H9 (cell line): ENCODE measurements around the gene HHAT. TPM values are rescaled to one million over a fixed set of nuclear protein-coding genes. Genes with fewer than 3 reads are reported as not detected.

Source experiments
- DNase-seq: peaks from one replicate; pipeline ENCODE4 v3.0.0-alpha.2; 2017
- H2AFZ ChIP-seq: one replicate; pipeline ENCODE4 v1.6.1; 2013; ENCODE audit warnings: mild to moderate bottlenecking, low read length, control low read depth, moderate library complexity
- H2AK5ac ChIP-seq: 2 replicates; pipeline ENCODE4 v1.6.1; 2013; ENCODE audit warnings: low read length, control low read depth, mixed read lengths; ENCODE audit not compliant: insufficient read length
- H2BK120ac ChIP-seq: one replicate; pipeline ENCODE4 v1.6.1; 2013; ENCODE audit warnings: low read depth, mild to moderate bottlenecking, low read length, control low read depth, inconsistent platforms; ENCODE audit not compliant: poor library complexity, severe bottlenecking
- H2BK12ac ChIP-seq: 2 replicates; pipeline ENCODE4 v1.6.1; 2013; ENCODE audit warnings: low read length, control low read depth, mixed read lengths, low read depth; ENCODE audit not compliant: insufficient read length
- H2BK15ac ChIP-seq: 2 replicates; pipeline ENCODE4 v1.6.1; 2013; ENCODE audit warnings: low read depth, low read length, control low read depth
- H2BK20ac ChIP-seq: one replicate; pipeline ENCODE4 v1.6.1; 2013; ENCODE audit warnings: low read depth, mild to moderate bottlenecking, low read length, control low read depth, inconsistent platforms; ENCODE audit not compliant: poor library complexity, severe bottlenecking
- H2BK5ac ChIP-seq: 2 replicates; pipeline ENCODE4 v1.6.1; 2013; ENCODE audit warnings: low read length, control low read depth, mixed read lengths; ENCODE audit not compliant: insufficient read length
- H3K14ac ChIP-seq: 2 replicates; pipeline ENCODE4 v1.6.1; 2013; ENCODE audit warnings: low read length, control low read depth; ENCODE audit not compliant: insufficient read depth
- H3K18ac ChIP-seq: 2 replicates; pipeline ENCODE4 v1.6.1; 2013; ENCODE audit warnings: low read depth, mild to moderate bottlenecking, mixed read lengths, low read length, control low read depth; ENCODE audit not compliant: insufficient read length
- H3K23ac ChIP-seq: 2 replicates; pipeline ENCODE4 v1.6.1; 2013; ENCODE audit warnings: low read length, control low read depth, mixed read lengths, low read depth; ENCODE audit not compliant: insufficient read length
- H3K23me2 ChIP-seq: 2 replicates; pipeline ENCODE4 v1.6.1; 2013; ENCODE audit warnings: low read depth, mild to moderate bottlenecking, mixed read lengths, low read length, control low read depth; ENCODE audit not compliant: insufficient read length, poor library complexity, severe bottlenecking
- H3K27ac ChIP-seq: 2 replicates; pipeline ENCODE4 v1.5.1; 2013; ENCODE audit warnings: low read length, control low read depth, mixed read lengths, low read depth; ENCODE audit not compliant: insufficient read length
- H3K27me3 ChIP-seq: 2 replicates; pipeline ENCODE4 v1.6.1; 2013; ENCODE audit warnings: low read length, control low read depth, inconsistent platforms; ENCODE audit not compliant: insufficient read depth
- H3K4ac ChIP-seq: 2 replicates; pipeline ENCODE4 v1.6.1; 2013; ENCODE audit warnings: low read depth, mild to moderate bottlenecking, control low read depth, inconsistent platforms, low read length, moderate library complexity
- H3K4me1 ChIP-seq: 2 replicates; pipeline ENCODE4 v1.6.1; 2013; ENCODE audit warnings: low read length, control low read depth, inconsistent platforms; ENCODE audit not compliant: insufficient read depth
- H3K4me2 ChIP-seq: 2 replicates; pipeline ENCODE4 v1.6.1; 2013; ENCODE audit warnings: low read length, control low read depth, mixed read lengths; ENCODE audit not compliant: insufficient read length, insufficient read depth
- H3K56ac ChIP-seq: 2 replicates; pipeline ENCODE4 v1.6.1; 2013; ENCODE audit warnings: low read depth, mild to moderate bottlenecking, mixed read lengths, low read length, control low read depth; ENCODE audit not compliant: insufficient read length
- H3K79me1 ChIP-seq: 2 replicates; pipeline ENCODE4 v1.6.1; 2013; ENCODE audit warnings: low read depth, mild to moderate bottlenecking, moderate library complexity, low read length, control low read depth, inconsistent platforms; ENCODE audit not compliant: insufficient read depth, poor library complexity, severe bottlenecking
- H3K79me2 ChIP-seq: 2 replicates; pipeline ENCODE4 v1.6.1; 2013; ENCODE audit warnings: low read length, control low read depth, inconsistent platforms; ENCODE audit not compliant: insufficient read depth
- H3K9ac ChIP-seq: 2 replicates; pipeline ENCODE4 v1.6.1; 2013; ENCODE audit warnings: low read length, control low read depth, mixed read lengths; ENCODE audit not compliant: insufficient read length; ENCODE audit errors: extremely low read depth
- H3K9me3 ChIP-seq: one replicate; pipeline ENCODE4 v1.6.1; 2013; ENCODE audit warnings: low read depth, low read length, inconsistent platforms; ENCODE audit not compliant: control insufficient read depth
- H3T11ph ChIP-seq: one replicate; pipeline ENCODE4 v1.6.1; 2013; ENCODE audit warnings: mild to moderate bottlenecking, low read length, control low read depth, inconsistent platforms
- H4K20me1 ChIP-seq: one replicate; pipeline ENCODE4 v1.6.1; 2013; ENCODE audit not compliant: control insufficient read depth, insufficient read length, insufficient read depth
- H4K5ac ChIP-seq: 2 replicates; pipeline ENCODE4 v1.6.1; 2013; ENCODE audit warnings: low read depth, mild to moderate bottlenecking, mixed read lengths, low read length, control low read depth; ENCODE audit not compliant: insufficient read length
- H4K8ac ChIP-seq: replicated peaks from 2 replicates; pipeline ENCODE4 v1.6.1; 2013; ENCODE audit warnings: low read length, control low read depth, mixed read lengths, low read depth; ENCODE audit not compliant: insufficient read length
- H4K91ac ChIP-seq: 2 replicates; pipeline ENCODE4 v1.6.1; 2013; ENCODE audit warnings: low read depth, mild to moderate bottlenecking, moderate library complexity, mixed read lengths, low read length, control low read depth; ENCODE audit not compliant: insufficient read length
- H3K27ac Mint-ChIP-seq, 3 experiments: 2 replicates in 2 of 3; 3 replicates in 1 of 3; pipeline ENCODE4 v1.8.0; 2020 to 2021; ENCODE audit warnings: mixed read lengths in 3 of 3, mild to moderate bottlenecking in 1 of 3, moderate library complexity in 1 of 3
- H3K27me3 Mint-ChIP-seq: 2 replicates; pipeline ENCODE4 v1.8.0; 2021; ENCODE audit warnings: low read depth, mild to moderate bottlenecking, moderate library complexity, mixed read lengths
- H3K36me3 Mint-ChIP-seq, 3 experiments: 2 replicates in 2 of 3; 3 replicates in 1 of 3; pipeline ENCODE4 v1.8.0; 2020 to 2021; ENCODE audit warnings: low read depth in 3 of 3, mixed read lengths in 3 of 3; ENCODE audit not compliant: insufficient read depth in 1 of 3
- H3K4me1 Mint-ChIP-seq, 2 experiments: 2 replicates each; pipeline ENCODE4 v1.8.0; 2020; ENCODE audit warnings: mixed read lengths in 2 of 2
- H3K4me3 Mint-ChIP-seq, 2 experiments: 2 replicates in 1 of 2; 3 replicates in 1 of 2; pipeline ENCODE4 v1.8.0; 2020 to 2021; ENCODE audit warnings: mild to moderate bottlenecking in 2 of 2, mixed read lengths in 2 of 2, moderate library complexity in 1 of 2
- H3K9me3 Mint-ChIP-seq, 2 experiments: 2 replicates in 1 of 2; 3 replicates in 1 of 2; pipeline ENCODE4 v1.8.0; 2020; ENCODE audit warnings: mild to moderate bottlenecking in 2 of 2, mixed read lengths in 2 of 2, moderate library complexity in 1 of 2
- WGBS: extraction: QIAGEN DNeasy Blood & Tissue Kit; methylation state at CpG from one replicate; pipeline ENCODE4 v1.1.7; 2013; ENCODE audit warnings: missing lambda C conversion rate, low lambda C conversion rate, mixed read lengths; ENCODE audit not compliant: insufficient read length; ENCODE audit errors: extremely low coverage; 5-methylcytosine and 5-hydroxymethylcytosine counted together
- total RNA-seq: library from RNA; stranded (reverse); gene quantifications from 2 replicates; pipeline ENCODE4 v1.2.1, GENCODE V29; 2021
- TF ChIP-seq, protein P1 (sequence below): fragments of 200-600 bp; sonication (generic); conservative IDR thresholded peaks from 3 replicates; pipeline ENCODE4 v1.8.0; 2021; ENCODE audit warnings: antibody characterized with exemption, mild to moderate bottlenecking

The HHAT gene
- total RNA-seq, 1 experiment from 2014 or later: 0.48 TPM

GRCh38 chr1:210407207-210407886 is 78.6 kb downstream of the HHAT start:
- H4K8ac ChIP-seq: no peak overlapping the region
- H3K36me3 Mint-ChIP-seq: no peaks in the 10 kb centered on the region; a peak in 1 of 7 replicates
- peaks cover 15 to 19% of the 10 kb centered on the region in 2 experiments for H3K4me1 Mint-ChIP-seq

More at GRCh38 chr1:210407207-210407886, 78.6 kb downstream of the HHAT start:
- Histone ChIP-seq H2AK5ac (no peak overlapping the region), H3T11ph (no peak overlapping the region), H2BK15ac (no peak overlapping the region), H3K4ac (no peak overlapping the region), H3K9ac (no peak overlapping the region), H3K18ac (peak overlapping the region; percentile 54), H4K91ac (no peak overlapping the region), H4K5ac (no peak overlapping the region), H4K20me1 (no peaks in the 10 kb centered on the region), H3K23ac (no peak overlapping the region), H3K27ac (no peak overlapping the region), H2BK20ac (no peak overlapping the region), H2AFZ (no peak overlapping the region), H2BK12ac (no peak overlapping the region), H2BK5ac (no peak overlapping the region), H3K4me1 (peaks cover 2% of the 10 kb centered on the region; the same call in 1 of the 2 replicates), H3K23me2 (no peaks in the 10 kb centered on the region), H3K79me1 (no peaks in the 10 kb centered on the region), H2BK120ac (no peak overlapping the region), H3K4me2 (peak overlapping the region; percentile 13), H3K14ac (no peak overlapping the region), H3K56ac (no peak overlapping the region), H3K27me3 (no peaks in the 10 kb centered on the region), H3K79me2 (no peaks in the 10 kb centered on the region), H3K9me3 (no peaks in the 10 kb centered on the region)
- peak overlapping the region; percentile 19 to 93 (median 63); a peak in 6 of 7 replicates for H3K27ac Mint-ChIP-seq
- WGBS: no CpG with 5 or more reads among the region's 9 CpGs
- DNase-seq: peak; percentile 71
- TF ChIP-seq, protein P1, sequence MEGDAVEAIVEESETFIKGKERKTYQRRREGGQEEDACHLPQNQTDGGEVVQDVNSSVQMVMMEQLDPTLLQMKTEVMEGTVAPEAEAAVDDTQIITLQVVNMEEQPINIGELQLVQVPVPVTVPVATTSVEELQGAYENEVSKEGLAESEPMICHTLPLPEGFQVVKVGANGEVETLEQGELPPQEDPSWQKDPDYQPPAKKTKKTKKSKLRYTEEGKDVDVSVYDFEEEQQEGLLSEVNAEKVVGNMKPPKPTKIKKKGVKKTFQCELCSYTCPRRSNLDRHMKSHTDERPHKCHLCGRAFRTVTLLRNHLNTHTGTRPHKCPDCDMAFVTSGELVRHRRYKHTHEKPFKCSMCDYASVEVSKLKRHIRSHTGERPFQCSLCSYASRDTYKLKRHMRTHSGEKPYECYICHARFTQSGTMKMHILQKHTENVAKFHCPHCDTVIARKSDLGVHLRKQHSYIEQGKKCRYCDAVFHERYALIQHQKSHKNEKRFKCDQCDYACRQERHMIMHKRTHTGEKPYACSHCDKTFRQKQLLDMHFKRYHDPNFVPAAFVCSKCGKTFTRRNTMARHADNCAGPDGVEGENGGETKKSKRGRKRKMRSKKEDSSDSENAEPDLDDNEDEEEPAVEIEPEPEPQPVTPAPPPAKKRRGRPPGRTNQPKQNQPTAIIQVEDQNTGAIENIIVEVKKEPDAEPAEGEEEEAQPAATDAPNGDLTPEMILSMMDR: peak; percentile 97
- peaks cover 3% of the 10 kb centered on the region for H3K27me3 Mint-ChIP-seq
- H3K4me3 Mint-ChIP-seq: no peak overlapping the region
- H3K9me3 Mint-ChIP-seq: peaks cover 0 to 2% of the 10 kb centered on the region in 2 experiments; a peak in 1 of 5 replicates
